ENCODE measurements around the gene ATP1A3. TPM values are rescaled to one million over a fixed set of nuclear protein-coding genes. Genes with fewer than 3 reads are reported as not detected.

Gene ATP1A3
- total RNA-seq, 1 experiment from 2014 or later, result 34.2 TPM

GRCh38 chr19:41981724-41982123 lies 12.3 kb downstream of the ATP1A3 start (continued):
- TF ChIP-seq ZNF425 (CRISPR knock-in tag; conservative IDR thresholded peaks at IDR 0.05), result no peak
- TF ChIP-seq ARID4B (CRISPR knock-in tag; IDR thresholded peaks at IDR 0.05; ENCODE audit: borderline replicate concordance), result no peak
- TF ChIP-seq HMGA2 (CRISPR knock-in tag; IDR thresholded peaks at IDR 0.05), result no peak
- TF ChIP-seq SP1 (CRISPR knock-in tag; conservative IDR thresholded peaks at IDR 0.05), result no peak
- TF ChIP-seq ZNF671 (CRISPR knock-in tag; IDR thresholded peaks at IDR 0.05), result no peak

- no peaks in the 10 kb centered on the region for H3K4me1 Mint-ChIP-seq
- no peaks in the 10 kb centered on the region for H3K9me3 Mint-ChIP-seq
- ATAC-seq, result no peak
- H3K27me3 Mint-ChIP-seq (ENCODE audit: low read depth), result no peaks in the 10 kb centered on the region
- DNase-seq (ENCODE audit: low spot score), result no peak
- ChIA-PET CTCF (interaction anchor here (1.4 to 1.5 kb wide), 2 partner anchors 50 to 56 kb away, joined by 4 read pairs; no protein-coding TSS in a partner anchor), POLR2A (no interaction called here)
- no peak overlapping the region for H3K27ac Mint-ChIP-seq
- no peak for TF ChIP-seq PRRX2 (CRISPR knock-in tag; IDR thresholded peaks at IDR 0.05)
- TF ChIP-seq ZNF317 (CRISPR knock-in tag; IDR thresholded peaks at IDR 0.05; ENCODE audit: borderline replicate concordance, low read depth), result no peak
- no peak for TF ChIP-seq SP1 (CRISPR knock-in tag; conservative IDR thresholded peaks at IDR 0.05)
- TF ChIP-seq ATF1 (CRISPR knock-in tag; IDR thresholded peaks at IDR 0.05), result no peak
- no peak for TF ChIP-seq ESRRA (CRISPR knock-in tag; IDR thresholded peaks at IDR 0.05; ENCODE audit: borderline replicate concordance)
- no peak for TF ChIP-seq TEAD1 (CRISPR knock-in tag; IDR thresholded peaks at IDR 0.05)
- no peak for TF ChIP-seq AR (CRISPR knock-in tag; IDR thresholded peaks at IDR 0.05)
- no peak for TF ChIP-seq ZNF281 (CRISPR knock-in tag; IDR thresholded peaks at IDR 0.05)
- TF ChIP-seq EMX1 (CRISPR knock-in tag; IDR thresholded peaks at IDR 0.05), result no peak
- TF ChIP-seq MXD4 (CRISPR knock-in tag; IDR thresholded peaks at IDR 0.05; ENCODE audit: borderline replicate concordance), result no peak
- no peak for TF ChIP-seq E2F5 (CRISPR knock-in tag; IDR thresholded peaks at IDR 0.05)
- no peak for TF ChIP-seq IRF2 (CRISPR knock-in tag; IDR thresholded peaks at IDR 0.05; ENCODE audit: borderline replicate concordance, low read depth)
- TF ChIP-seq ZNF416 (CRISPR knock-in tag; IDR thresholded peaks at IDR 0.05), result no peak
- TF ChIP-seq SMAD4 (CRISPR knock-in tag; IDR thresholded peaks at IDR 0.05), result no peak
- TF ChIP-seq ETV6 (CRISPR knock-in tag; IDR thresholded peaks at IDR 0.05), result no peak
- TF ChIP-seq USF1 (CRISPR knock-in tag; IDR thresholded peaks at IDR 0.05), result no peak
- peaks cover 8% of the 10 kb centered on the region for H3K36me3 Mint-ChIP-seq
- H3K4me3 Mint-ChIP-seq, result no peak overlapping the region
These were observed 15.6 kb downstream of the ATP1A3 start for GRCh38 chr19:41978470-41978869.

Measured in WTC11 (cell line).